UCSD-AML1 (cell line): ENCODE results near the gene RSPH1.

Experiments
- DNase-seq: peaks from one replicate; lab custom pipeline; 2025; ENCODE audit not compliant: unreplicated experiment; lab: John Stamatoyannopoulos, UW

RSPH1 gene

GRCh38 chr21:42496120-42496838 lies at the start of gene RSPH1:
RSPH1 (minus strand) TSS chr21:42496224; CDS start chr21:42496186, 38 bp downstream.
- peak; percentile 99 for DNase-seq

- DNase-seq = no peak
These were observed 49.7 kb upstream of the RSPH1 start for GRCh38 chr21:42545745-42546144.

GRCh38 chr21:42545317-42545716 lies 49.3 kb upstream of the RSPH1 start:
- DNase-seq = no peak

- DNase-seq = no peak
These were observed 48.5 kb upstream of the RSPH1 start for GRCh38 chr21:42544544-42544943.

GRCh38 chr21:42543106-42543847 lies 47.3 kb upstream of the RSPH1 start:
- no peak for DNase-seq

GRCh38 chr21:42542596-42542995 lies 46.6 kb upstream of the RSPH1 start:
- DNase-seq = no peak

GRCh38 chr21:42542196-42542595 lies 46.2 kb upstream of the RSPH1 start:
- no peak for DNase-seq

- no peak for DNase-seq
These were observed 45.6 kb upstream of the RSPH1 start for GRCh38 chr21:42541618-42542017.

- DNase-seq = no peak
These were observed 45.1 kb upstream of the RSPH1 start for GRCh38 chr21:42541174-42541573.

- DNase-seq = no peak
These were observed 44.4 kb upstream of the RSPH1 start for GRCh38 chr21:42540396-42540795.

- DNase-seq = peak; percentile 21
These were observed 43.9 kb upstream of the RSPH1 start for GRCh38 chr21:42539931-42540343.

- no peak for DNase-seq
These were observed 43.3 kb upstream of the RSPH1 start for GRCh38 chr21:42539342-42539741.

GRCh38 chr21:42538479-42539275 lies 42.7 kb upstream of the RSPH1 start:
- no peak for DNase-seq

GRCh38 chr21:42537106-42537742 lies 41.2 kb upstream of the RSPH1 start:
- no peak for DNase-seq

- no peak for DNase-seq
These were observed 40.6 kb upstream of the RSPH1 start for GRCh38 chr21:42536601-42537000.

- DNase-seq = no peak
These were observed 39.7 kb upstream of the RSPH1 start for GRCh38 chr21:42535602-42536171.

- no peak for DNase-seq
These were observed 38.7 kb upstream of the RSPH1 start for GRCh38 chr21:42534421-42535378.

GRCh38 chr21:42533963-42534355 lies 37.9 kb upstream of the RSPH1 start:
- no peak for DNase-seq

- no peak for DNase-seq
These were observed 37.4 kb upstream of the RSPH1 start for GRCh38 chr21:42533306-42533962.
